SJSA1 (cell line): Measurements from ENCODE around the gene MOK. TPM values are rescaled to one million over a fixed set of nuclear protein-coding genes. Genes with fewer than 3 reads are reported as not detected.
"Not testable (repeated sequence)": the region's sequence is repeated elsewhere in the genome, so short reads cannot be mapped to it uniquely, and the experiment has no call there.

ENCODE experiments used
- DNase-seq, 2 experiments: peaks; one replicate each; pipeline ENCODE4 v3.0.0-alpha.2; 2015 to 2020; ENCODE audit warnings: low spot score in 2 of 2, low read depth in 1 of 2
- H3K27ac ChIP-seq: fragments of 250-450 bp; sonication (Bioruptor Pico); 2 replicates; pipeline ENCODE4 v1.5.1; 2020; ENCODE audit warnings: mild to moderate bottlenecking, moderate library complexity
- H3K27me3 ChIP-seq: fragments of 250-450 bp; sonication (Bioruptor Pico); replicated peaks from 2 replicates; pipeline ENCODE4 v1.5.1; 2020; ENCODE audit warnings: mild to moderate bottlenecking, moderate library complexity
- H3K36me3 ChIP-seq: fragments of 250-450 bp; sonication (Bioruptor Pico); 2 replicates; pipeline ENCODE4 v1.5.1; 2020; ENCODE audit warnings: mild to moderate bottlenecking
- H3K4me1 ChIP-seq: fragments of 250-450 bp; sonication (Bioruptor Pico); replicated peaks from 2 replicates; pipeline ENCODE4 v1.6.1; 2021; ENCODE audit warnings: mild to moderate bottlenecking
- H3K4me3 ChIP-seq: fragments of 250-450 bp; sonication (Bioruptor Pico); 2 replicates; pipeline ENCODE4 v1.5.1; 2020; ENCODE audit warnings: mild to moderate bottlenecking
- H3K9me3 ChIP-seq: fragments of 250-450 bp; sonication (Bioruptor Pico); replicated peaks from 2 replicates; pipeline ENCODE4 v1.5.1; 2020; ENCODE audit warnings: mild to moderate bottlenecking
- total RNA-seq: library from RNA; depleted of rRNA; stranded (reverse); fragments of >200 nt; shearing (Covaris generic); gene quantifications from 2 replicates; pipeline ENCODE4 v1.2.3, GENCODE V29; 2014

Gene MOK
- total RNA-seq, 1 experiment from 2014 or later = 2.7 TPM

GRCh38 chr14:102256716-102257115 lies 48.2 kb downstream of the MOK start:
- Histone ChIP-seq H3K27ac (no peak overlapping the region), H3K27me3 (no peaks in the 10 kb centered on the region), H3K4me1 (no peaks in the 10 kb centered on the region), H3K9me3 (no peaks in the 10 kb centered on the region), H3K36me3 (no peaks in the 10 kb centered on the region), H3K4me3 (no peak overlapping the region)
- no peak for DNase-seq

GRCh38 chr14:102255401-102256190 lies 49.4 kb downstream of the MOK start:
- Histone ChIP-seq H3K4me1 (no peaks in the 10 kb centered on the region), H3K27me3 (no peaks in the 10 kb centered on the region), H3K36me3 (no peaks in the 10 kb centered on the region), H3K4me3 (no peak overlapping the region), H3K9me3 (no peaks in the 10 kb centered on the region), H3K27ac (no peak overlapping the region; the same call in 1 of the 2 replicates)
- no peak for DNase-seq

- no peaks in the 10 kb centered on the region for H3K27me3 ChIP-seq
- H3K9me3 ChIP-seq = no peaks in the 10 kb centered on the region
- no peak overlapping the region for H3K4me3 ChIP-seq
- no peak for DNase-seq
- no peak overlapping the region for H3K27ac ChIP-seq
- no peaks in the 10 kb centered on the region for H3K4me1 ChIP-seq
- H3K36me3 ChIP-seq = no peaks in the 10 kb centered on the region
Observed at GRCh38 chr14:102252834-102253801, 51.8 kb downstream of the MOK start.

- Histone ChIP-seq H3K27me3 (no peaks in the 10 kb centered on the region), H3K4me1 (no peaks in the 10 kb centered on the region), H3K9me3 (no peaks in the 10 kb centered on the region), H3K27ac (no peak overlapping the region), H3K4me3 (no peak overlapping the region), H3K36me3 (no peaks in the 10 kb centered on the region)
- DNase-seq = no peak
Observed at GRCh38 chr14:102251161-102251560, 53.8 kb downstream of the MOK start.

- Histone ChIP-seq H3K4me3 (no peak overlapping the region), H3K36me3 (no peaks in the 10 kb centered on the region), H3K9me3 (no peaks in the 10 kb centered on the region)
Observed at GRCh38 chr14:102250636-102251035, 54.3 kb downstream of the MOK start.

GRCh38 chr14:102249981-102250380 lies 55.0 kb downstream of the MOK start:
- no peaks in the 10 kb centered on the region for H3K4me1 ChIP-seq
- H3K9me3 ChIP-seq = no peaks in the 10 kb centered on the region
- no peaks in the 10 kb centered on the region for H3K36me3 ChIP-seq
- DNase-seq = no peak
- no peak overlapping the region for H3K4me3 ChIP-seq
- H3K27ac ChIP-seq = no peak overlapping the region
- no peaks in the 10 kb centered on the region for H3K27me3 ChIP-seq

More at GRCh38 chr14:102250636-102251035, 54.3 kb downstream of the MOK start:
- Histone ChIP-seq H3K27ac (no peak overlapping the region), H3K4me1 (no peaks in the 10 kb centered on the region), H3K27me3 (no peaks in the 10 kb centered on the region)
- no peak for DNase-seq

GRCh38 chr14:102249041-102249440 lies 55.9 kb downstream of the MOK start:
- no peak for DNase-seq
- H3K4me3 ChIP-seq = no peak overlapping the region
- no peaks in the 10 kb centered on the region for H3K9me3 ChIP-seq
- H3K36me3 ChIP-seq = no peaks in the 10 kb centered on the region
- no peak overlapping the region for H3K27ac ChIP-seq
- H3K27me3 ChIP-seq = no peaks in the 10 kb centered on the region
- H3K4me1 ChIP-seq = no peaks in the 10 kb centered on the region

GRCh38 chr14:102248121-102248520 lies 56.8 kb downstream of the MOK start:
- no peak for DNase-seq
- H3K27me3 ChIP-seq = no peaks in the 10 kb centered on the region

GRCh38 chr14:102246071-102246470 lies 58.9 kb downstream of the MOK start:
- no peak for DNase-seq
- Histone ChIP-seq H3K4me3 (no peak overlapping the region), H3K27ac (no peak overlapping the region)

More at GRCh38 chr14:102248121-102248520, 56.8 kb downstream of the MOK start:
- H3K9me3 ChIP-seq = no peaks in the 10 kb centered on the region
- H3K36me3 ChIP-seq = no peaks in the 10 kb centered on the region
- no peak overlapping the region for H3K4me3 ChIP-seq
- no peak overlapping the region for H3K27ac ChIP-seq
- no peaks in the 10 kb centered on the region for H3K4me1 ChIP-seq

GRCh38 chr14:102243795-102244194 lies 61.2 kb downstream of the MOK start:
- H3K27ac ChIP-seq, DNase-seq, H3K36me3 ChIP-seq, H3K4me1 ChIP-seq, H3K4me3 ChIP-seq, H3K9me3 ChIP-seq, H3K27me3 ChIP-seq: not testable (repeated sequence)

More at GRCh38 chr14:102246071-102246470, 58.9 kb downstream of the MOK start:
- H3K9me3 ChIP-seq = no peaks in the 10 kb centered on the region
- H3K4me1 ChIP-seq = no peaks in the 10 kb centered on the region
- no peaks in the 10 kb centered on the region for H3K27me3 ChIP-seq
- no peaks in the 10 kb centered on the region for H3K36me3 ChIP-seq

GRCh38 chr14:102241147-102241546 lies 63.8 kb downstream of the MOK start:
- Histone ChIP-seq H3K9me3 (no peaks in the 10 kb centered on the region), H3K27me3 (no peaks in the 10 kb centered on the region), H3K4me1 (no peaks in the 10 kb centered on the region), H3K27ac (no peak overlapping the region), H3K4me3 (no peak overlapping the region), H3K36me3 (no peaks in the 10 kb centered on the region)
- DNase-seq = no peak

- H3K36me3 ChIP-seq, H3K4me3 ChIP-seq, H3K9me3 ChIP-seq, DNase-seq, H3K27me3 ChIP-seq, H3K4me1 ChIP-seq, H3K27ac ChIP-seq: not testable (repeated sequence)
Observed at GRCh38 chr14:102240481-102240880, 64.5 kb downstream of the MOK start.

- H3K36me3 ChIP-seq = no peaks in the 10 kb centered on the region
- no peak overlapping the region for H3K4me3 ChIP-seq
- H3K27me3 ChIP-seq = no peaks in the 10 kb centered on the region
- no peaks in the 10 kb centered on the region for H3K9me3 ChIP-seq
- no peaks in the 10 kb centered on the region for H3K4me1 ChIP-seq
- no peak for DNase-seq
- no peak overlapping the region for H3K27ac ChIP-seq
Observed at GRCh38 chr14:102239231-102239630, 65.7 kb downstream of the MOK start.

GRCh38 chr14:102238766-102239165 lies 66.2 kb downstream of the MOK start:
- Histone ChIP-seq H3K9me3 (no peaks in the 10 kb centered on the region), H3K36me3 (no peaks in the 10 kb centered on the region), H3K27me3 (no peaks in the 10 kb centered on the region), H3K27ac (no peak overlapping the region), H3K4me1 (no peaks in the 10 kb centered on the region), H3K4me3 (no peak overlapping the region)
- DNase-seq = no peak
